PC-9 (cell line): ENCODE results near the gene RTF2. TPM values are rescaled to one million over a fixed set of nuclear protein-coding genes. Genes with fewer than 3 reads are reported as not detected.
A peak's percentile ranks its signal among the peaks of the same experiment; 100 is the strongest.
"Not testable (repeated sequence)": the region's sequence is repeated elsewhere in the genome, so short reads cannot be mapped to it uniquely, and the experiment has no call there.

Experiments used
- BruUV-seq: library from RNA; stranded (reverse); fragments of 400-500 nt; replicated peaks from 2 replicates; lab custom pipeline; 2021; lab: Mats Ljungman, UMichigan
- CTCF ChIA-PET: fragments of 300-600 bp; sonication (Branson Sonifier 250); formaldehyde crosslinking; loops from one replicate; lab custom pipeline; 2022; ENCODE audit warnings: antibody characterized with exemption; lab: Charles Lee
- POLR2A ChIA-PET: fragments of 300-600 bp; sonication (Branson Sonifier 250); formaldehyde crosslinking; loops from one replicate; lab custom pipeline; 2022; ENCODE audit warnings: antibody characterized with exemption; ENCODE audit not compliant: unreplicated experiment; lab: Charles Lee
- DNase-seq, 2 experiments: peaks; one replicate each; pipeline versions ENCODE4 v3.0.0 to v3.0.0-alpha.2; 2015 to 2022; ENCODE audit warnings: mixed read lengths in 1 of 2
- H2AFZ ChIP-seq: fragments of 200-600 bp; sonication (generic); 2 replicates; pipeline ENCODE4 v1.8.1; 2017; ENCODE audit warnings: antibody characterized with exemption
- H3F3A ChIP-seq: fragments of 200-600 bp; sonication (generic); 2 replicates; pipeline ENCODE4 v1.8.1; 2017; ENCODE audit warnings: antibody characterized with exemption, mild to moderate bottlenecking, low read depth; ENCODE audit not compliant: insufficient read depth
- H3K27ac ChIP-seq: fragments of 200-600 bp; sonication (generic); 2 replicates; pipeline ENCODE4 v1.6.1; 2016; ENCODE audit warnings: mixed run types
- H3K27me3 ChIP-seq: fragments of 200-600 bp; sonication (generic); 2 replicates; pipeline ENCODE4 v1.6.1; 2016; ENCODE audit warnings: low read depth, mixed run types; ENCODE audit not compliant: insufficient read depth
- H3K36me3 ChIP-seq: fragments of 200-600 bp; sonication (generic); 2 replicates; pipeline ENCODE4 v1.6.1; 2016; ENCODE audit warnings: low read depth, mixed run types
- H3K4me1 ChIP-seq: fragments of 200-600 bp; sonication (generic); replicated peaks from 2 replicates; pipeline ENCODE4 v1.6.1; 2016; ENCODE audit warnings: mixed run types; ENCODE audit not compliant: insufficient read depth
- H3K4me2 ChIP-seq: fragments of 200-600 bp; sonication (generic); 2 replicates; pipeline ENCODE4 v1.6.1; 2017; ENCODE audit warnings: mixed run types
- H3K4me3 ChIP-seq: fragments of 200-600 bp; sonication (generic); 2 replicates; pipeline ENCODE4 v1.6.1; 2016; ENCODE audit warnings: mixed run types
- H3K79me2 ChIP-seq: fragments of 200-600 bp; sonication (generic); 2 replicates; pipeline ENCODE4 v1.6.1; 2017; ENCODE audit warnings: low read depth, mixed run types
- H3K9me2 ChIP-seq: fragments of 200-600 bp; sonication (generic); 2 replicates; pipeline ENCODE4 v1.8.1; 2017; ENCODE audit warnings: mild to moderate bottlenecking; ENCODE audit not compliant: insufficient read depth
- H3K9me3 ChIP-seq: fragments of 200-600 bp; sonication (generic); 2 replicates; pipeline ENCODE4 v1.8.1; 2016; ENCODE audit warnings: low read depth; ENCODE audit not compliant: insufficient read depth
- H4K20me1 ChIP-seq: fragments of 200-600 bp; sonication (generic); 2 replicates; pipeline ENCODE4 v1.8.1; 2017; ENCODE audit not compliant: insufficient read depth
- EZH2 ChIP-seq: fragments of 200-600 bp; sonication (generic); IDR thresholded peaks from 2 replicates; pipeline ENCODE4 v1.8.0; 2017; ENCODE audit warnings: antibody characterized with exemption, low read depth
- intact Hi-C: fragments of 100-400 bp; cut with micrococcal nuclease; formaldehyde crosslinking; loops from one replicate; pipeline ENCODE4 v1.10.0; 2022; ENCODE audit not compliant: unreplicated experiment
- total RNA-seq: library from RNA; stranded (reverse); gene quantifications from 2 replicates; pipeline ENCODE4 v1.2.3, GENCODE V29; 2021
- TF ChIP-seq, protein P1 (sequence below): fragments of 200-600 bp; sonication (generic); conservative IDR thresholded peaks from 2 replicates; pipeline ENCODE4 v1.6.1; 2017; ENCODE audit warnings: mixed run types, antibody characterized with exemption, mild to moderate bottlenecking, moderate library complexity

RTF2 gene
- total RNA-seq, 1 experiment from 2014 or later, result 108 TPM

- H3K4me3 ChIP-seq, result no peak overlapping the region
- no peak for TF ChIP-seq EZH2
- TF ChIP-seq, protein P1, sequence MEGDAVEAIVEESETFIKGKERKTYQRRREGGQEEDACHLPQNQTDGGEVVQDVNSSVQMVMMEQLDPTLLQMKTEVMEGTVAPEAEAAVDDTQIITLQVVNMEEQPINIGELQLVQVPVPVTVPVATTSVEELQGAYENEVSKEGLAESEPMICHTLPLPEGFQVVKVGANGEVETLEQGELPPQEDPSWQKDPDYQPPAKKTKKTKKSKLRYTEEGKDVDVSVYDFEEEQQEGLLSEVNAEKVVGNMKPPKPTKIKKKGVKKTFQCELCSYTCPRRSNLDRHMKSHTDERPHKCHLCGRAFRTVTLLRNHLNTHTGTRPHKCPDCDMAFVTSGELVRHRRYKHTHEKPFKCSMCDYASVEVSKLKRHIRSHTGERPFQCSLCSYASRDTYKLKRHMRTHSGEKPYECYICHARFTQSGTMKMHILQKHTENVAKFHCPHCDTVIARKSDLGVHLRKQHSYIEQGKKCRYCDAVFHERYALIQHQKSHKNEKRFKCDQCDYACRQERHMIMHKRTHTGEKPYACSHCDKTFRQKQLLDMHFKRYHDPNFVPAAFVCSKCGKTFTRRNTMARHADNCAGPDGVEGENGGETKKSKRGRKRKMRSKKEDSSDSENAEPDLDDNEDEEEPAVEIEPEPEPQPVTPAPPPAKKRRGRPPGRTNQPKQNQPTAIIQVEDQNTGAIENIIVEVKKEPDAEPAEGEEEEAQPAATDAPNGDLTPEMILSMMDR, result no peak
- H3K36me3 ChIP-seq, result no peaks in the 10 kb centered on the region
- no peaks in the 10 kb centered on the region for H3K9me2 ChIP-seq
- H3K4me1 ChIP-seq, result peaks cover 20% of the 10 kb centered on the region
- H4K20me1 ChIP-seq, result no peaks in the 10 kb centered on the region
- no peaks in the 10 kb centered on the region for H3K27me3 ChIP-seq
- no peak for DNase-seq
- no peak overlapping the region for H3K4me2 ChIP-seq
- peaks cover 18% of the 10 kb centered on the region for H3F3A ChIP-seq
- no peak overlapping the region for H2AFZ ChIP-seq
- BruUV-seq, result no TSS peak
- intact Hi-C loops, result loop anchor here (5.0 kb wide), 1 partner anchor 228 kb away; no protein-coding TSS in a partner anchor
- H3K27ac ChIP-seq, result no peak overlapping the region
- CTCF ChIA-PET, result no interaction called here
- POLR2A ChIA-PET, result no interaction called here
- H3K9me3 ChIP-seq, result no peaks in the 10 kb centered on the region
- no peaks in the 10 kb centered on the region for H3K79me2 ChIP-seq
Observed at GRCh38 chr20:56558968-56559367, 90.5 kb downstream of the RTF2 start.

- Histone ChIP-seq H3K4me1 (peaks cover 28% of the 10 kb centered on the region), H3F3A (peaks cover 26% of the 10 kb centered on the region)
- BruUV-seq, H3K27me3 ChIP-seq, H3K36me3 ChIP-seq, intact Hi-C loops, DNase-seq, H3K4me3 ChIP-seq, H3K4me2 ChIP-seq, CTCF ChIA-PET, H3K79me2 ChIP-seq, H3K27ac ChIP-seq, H3K9me3 ChIP-seq, H3K9me2 ChIP-seq, H4K20me1 ChIP-seq, H2AFZ ChIP-seq: not testable (repeated sequence)
- POLR2A ChIA-PET, result interaction anchor here (0.6 kb wide), 1 partner anchor 14 kb away, joined by 4 read pairs; no protein-coding TSS in a partner anchor
Observed at GRCh38 chr20:56564526-56564925, 96.1 kb downstream of the RTF2 start.

DNA sequence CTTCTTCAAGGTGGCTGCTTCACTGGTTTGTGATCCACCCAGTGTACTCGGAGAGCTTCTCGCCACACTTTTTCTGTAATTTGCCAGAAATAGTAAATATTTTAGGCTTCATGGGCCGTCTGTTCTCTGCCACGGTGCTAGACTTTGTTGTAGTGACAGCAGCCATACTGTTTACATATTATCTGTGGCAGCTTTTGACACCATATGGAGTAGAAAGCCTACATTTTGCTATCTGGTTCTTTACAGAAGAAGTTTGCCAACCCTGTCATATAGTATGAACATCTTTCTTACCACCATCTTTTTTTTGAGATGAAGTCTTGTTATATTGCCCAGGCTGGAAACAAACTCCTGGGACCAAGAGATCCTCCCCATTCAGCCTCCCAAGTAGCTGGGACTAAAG lies 97.1 kb downstream of the RTF2 start:
- Histone ChIP-seq H3K4me3 (no peak overlapping the region), H3K27me3 (no peaks in the 10 kb centered on the region), H2AFZ (no peak overlapping the region), H3K79me2 (no peaks in the 10 kb centered on the region), H3K36me3 (no peaks in the 10 kb centered on the region), H4K20me1 (no peaks in the 10 kb centered on the region), H3F3A (peaks cover 26% of the 10 kb centered on the region), H3K4me1 (peaks cover 28% of the 10 kb centered on the region), H3K27ac (peak overlapping the region; percentile 78), H3K9me2 (no peaks in the 10 kb centered on the region), H3K4me2 (peak overlapping the region; percentile 63; the same call in 1 of the 2 replicates), H3K9me3 (0 out of 2 replicates have a peak, but pooled peaks cover 3% of the 10 kb centered on the region)
- ChIA-PET POLR2A (no interaction called here), CTCF (no interaction called here)
- no TSS peak for BruUV-seq
- intact Hi-C loops, result no loop called here
- TF ChIP-seq EZH2, result no peak
- TF ChIP-seq, protein P1, result no peak
- no peak for DNase-seq

GRCh38 chr20:56566621-56567020 lies 98.2 kb downstream of the RTF2 start:
- peak; percentile 66 to 97 for DNase-seq
- no peak overlapping the region for H2AFZ ChIP-seq
- no peaks in the 10 kb centered on the region for H3K79me2 ChIP-seq
- H3K4me2 ChIP-seq, result peak overlapping the region; percentile 63
- H3K9me3 ChIP-seq, result 0 out of 2 replicates have a peak, but pooled peaks cover 3% of the 10 kb centered on the region
- intact Hi-C loops, result loop anchor here (1.0 kb wide), 1 partner anchor 40 kb away; no protein-coding TSS in a partner anchor
- ChIA-PET POLR2A (no interaction called here), CTCF (interaction anchor here (0.6 to 1.0 kb wide), 3 partner anchors 11 to 16 kb away, joined by 3 to 6 read pairs (median 3); no protein-coding TSS in a partner anchor)
- BruUV-seq, result no TSS peak
- H3K27ac ChIP-seq, result peak overlapping the region; percentile 78
- no peak for TF ChIP-seq EZH2
- TF ChIP-seq, protein P1, result no peak
- H3K27me3 ChIP-seq, result no peaks in the 10 kb centered on the region
- H3K4me3 ChIP-seq, result peak overlapping the region; percentile 21; the same call in 1 of the 2 replicates
- H3F3A ChIP-seq, result peaks cover 26% of the 10 kb centered on the region
- H3K9me2 ChIP-seq, result no peaks in the 10 kb centered on the region
- H3K36me3 ChIP-seq, result no peaks in the 10 kb centered on the region
- H3K4me1 ChIP-seq, result peaks cover 28% of the 10 kb centered on the region
- H4K20me1 ChIP-seq, result no peaks in the 10 kb centered on the region
